Measurements from ENCODE around the gene BEND4.

DNA sequence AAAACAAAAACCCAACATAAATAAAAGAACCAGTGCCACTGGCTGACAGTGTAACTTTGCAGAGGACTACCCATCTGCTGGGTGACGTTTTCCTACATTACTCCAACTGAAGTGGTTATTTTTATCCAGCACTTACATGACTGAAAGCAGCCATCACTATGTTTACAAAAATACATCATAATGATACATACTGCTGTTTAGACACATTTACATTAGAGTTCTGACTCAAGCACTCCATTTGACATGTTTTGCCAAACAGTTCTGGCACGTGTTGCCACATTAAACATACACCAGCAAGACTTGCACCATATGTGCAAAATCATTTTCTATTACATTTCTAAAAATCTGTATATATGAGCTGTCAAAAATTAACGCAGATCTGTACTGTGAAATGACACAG lies 39.6 kb downstream of the BEND4 start:
- TF ChIP-seq, protein P1, sequence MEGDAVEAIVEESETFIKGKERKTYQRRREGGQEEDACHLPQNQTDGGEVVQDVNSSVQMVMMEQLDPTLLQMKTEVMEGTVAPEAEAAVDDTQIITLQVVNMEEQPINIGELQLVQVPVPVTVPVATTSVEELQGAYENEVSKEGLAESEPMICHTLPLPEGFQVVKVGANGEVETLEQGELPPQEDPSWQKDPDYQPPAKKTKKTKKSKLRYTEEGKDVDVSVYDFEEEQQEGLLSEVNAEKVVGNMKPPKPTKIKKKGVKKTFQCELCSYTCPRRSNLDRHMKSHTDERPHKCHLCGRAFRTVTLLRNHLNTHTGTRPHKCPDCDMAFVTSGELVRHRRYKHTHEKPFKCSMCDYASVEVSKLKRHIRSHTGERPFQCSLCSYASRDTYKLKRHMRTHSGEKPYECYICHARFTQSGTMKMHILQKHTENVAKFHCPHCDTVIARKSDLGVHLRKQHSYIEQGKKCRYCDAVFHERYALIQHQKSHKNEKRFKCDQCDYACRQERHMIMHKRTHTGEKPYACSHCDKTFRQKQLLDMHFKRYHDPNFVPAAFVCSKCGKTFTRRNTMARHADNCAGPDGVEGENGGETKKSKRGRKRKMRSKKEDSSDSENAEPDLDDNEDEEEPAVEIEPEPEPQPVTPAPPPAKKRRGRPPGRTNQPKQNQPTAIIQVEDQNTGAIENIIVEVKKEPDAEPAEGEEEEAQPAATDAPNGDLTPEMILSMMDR (conservative IDR thresholded peaks at IDR 0.05; ENCODE audit: low read depth, low read length), result no peak
- TF ChIP-seq EZH2 (IDR thresholded peaks at IDR 0.05; ENCODE audit: borderline replicate concordance, low read depth, low read length, poor library complexity, severe bottlenecking), result no peak

Measured in A673 (cell line).